HCT116 (cell line): ENCODE data around the gene AZGP1. TPM values are rescaled to one million over a fixed set of nuclear protein-coding genes. Genes with fewer than 3 reads are reported as not detected.

Experiments
- ATAC-seq: fragments of 200-7000 bp; cut with Tn5 transposase; 2 replicates; pipeline ENCODE4 v1.9.1; 2020; ENCODE audit warnings: mild to moderate bottlenecking, moderate library complexity
- BruUV-seq: library from RNA; stranded (reverse); fragments of 400-500 nt; replicated peaks from 2 replicates; lab custom pipeline; 2021; lab: Mats Ljungman, UMichigan
- CTCF ChIA-PET: fragments of 300-600 bp; sonication (Branson Sonifier 250); formaldehyde crosslinking; loops from one replicate; lab custom pipeline; 2021; ENCODE audit warnings: antibody characterized with exemption; lab: Charles Lee
- POLR2A ChIA-PET: fragments of 300-600, 350-600 bp; sonication (Branson Sonifier 250); formaldehyde crosslinking; loops from one replicate; lab custom pipeline; 2021; ENCODE audit warnings: antibody characterized with exemption; lab: Charles Lee
- RAD21 ChIA-PET, 2 experiments: fragments of 300-600 bp; sonication (Branson Sonifier 250); formaldehyde crosslinking; loops; one replicate each; lab custom pipeline; 2023; ENCODE audit warnings: low total read pairs in 2 of 2; ENCODE audit not compliant: uncharacterized antibody in 2 of 2, unreplicated experiment in 2 of 2, low non-redundant PET in 1 of 2; lab: Charles Lee
- DNase-seq: peaks from one replicate; pipeline ENCODE4 v3.0.0-alpha.2; 2010; ENCODE audit warnings: low read depth, low spot score
- H2AFZ ChIP-seq: fragments of 200-600 bp; shearing (Covaris generic), sonication (generic); 2 replicates; pipeline ENCODE4 v1.6.1; 2017; ENCODE audit warnings: low read depth, mixed run types, mixed read lengths, antibody characterized with exemption, low read length; ENCODE audit not compliant: poor library complexity, severe bottlenecking
- H3K27ac ChIP-seq: 2 replicates; pipeline ENCODE4 v1.5.1; 2012; ENCODE audit warnings: low read depth, low read length
- H3K27me3 ChIP-seq: fragments of 200-600 bp; sonication (generic); 2 replicates; pipeline ENCODE4 v1.6.1; 2016; ENCODE audit warnings: mixed run types, low read length, mixed read lengths; ENCODE audit not compliant: insufficient read depth
- H3K36me3 ChIP-seq, 2 experiments: fragments of 200-500 bp in 1 of 2; fragments of 200-600 bp in 1 of 2; sonication (Bioruptor generic) in 1 of 2; sonication (generic) in 1 of 2; 2 replicates each; pipeline versions ENCODE4 v1.5.1 to v1.6.1; 2014 to 2016; ENCODE audit warnings: low read length in 2 of 2, inconsistent platforms in 1 of 2, mixed read lengths in 1 of 2, mixed run types in 1 of 2; ENCODE audit not compliant: insufficient read depth in 2 of 2, control insufficient read depth in 1 of 2
- H3K4me1 ChIP-seq, 2 experiments: fragments of 200-600 bp in 1 of 2; sonication (generic) in 1 of 2; 2 replicates each; pipeline versions ENCODE4 v1.5.1 to v1.6.1; 2012 to 2017; ENCODE audit warnings: low read length in 2 of 2, inconsistent platforms in 1 of 2, mild to moderate bottlenecking in 1 of 2, mixed read lengths in 1 of 2, mixed run types in 1 of 2, moderate library complexity in 1 of 2; ENCODE audit not compliant: insufficient read depth in 2 of 2, control insufficient read depth in 1 of 2
- H3K4me2 ChIP-seq: fragments of 200-600 bp; sonication (generic); 2 replicates; pipeline ENCODE4 v1.6.1; 2017; ENCODE audit warnings: mixed run types, low read length, mixed read lengths
- H3K4me3 ChIP-seq, 2 experiments: fragments of 200-600 bp in 1 of 2; sonication (generic) in 1 of 2; replicated peaks in 1 of 2; 2 replicates each; pipeline ENCODE4 v1.5.1; 2011 to 2016; ENCODE audit warnings: low read length in 2 of 2, control low read depth in 1 of 2, low read depth in 1 of 2, mild to moderate bottlenecking in 1 of 2, mixed read lengths in 1 of 2, mixed run types in 1 of 2
- H3K79me2 ChIP-seq: fragments of 200-600 bp; sonication (generic); 2 replicates; pipeline ENCODE4 v1.6.1; 2017; ENCODE audit warnings: mild to moderate bottlenecking, mixed run types, low read length, moderate library complexity, mixed read lengths; ENCODE audit not compliant: insufficient read depth
- H3K9ac ChIP-seq: fragments of 200-600 bp; sonication (generic); 2 replicates; pipeline ENCODE4 v1.6.1; 2016; ENCODE audit warnings: low read length, mixed read lengths
- H3K9me2 ChIP-seq: fragments of 200-600 bp; sonication (generic), shearing (Covaris generic); 2 replicates; pipeline ENCODE4 v1.6.1; 2017; ENCODE audit warnings: mixed run types, mild to moderate bottlenecking, moderate library complexity; ENCODE audit not compliant: insufficient read depth
- H3K9me3 ChIP-seq, 2 experiments: fragments of 200-500 bp in 1 of 2; fragments of 200-600 bp in 1 of 2; sonication (Bioruptor generic) in 1 of 2; sonication (generic) in 1 of 2; 2 replicates each; pipeline ENCODE4 v1.6.1; 2014 to 2017; ENCODE audit warnings: low read length in 2 of 2, mixed read lengths in 2 of 2, inconsistent platforms in 1 of 2, low read depth in 1 of 2, mild to moderate bottlenecking in 1 of 2, mixed run types in 1 of 2, moderate library complexity in 1 of 2; ENCODE audit not compliant: control insufficient read depth in 1 of 2, insufficient read depth in 1 of 2
- H4K20me1 ChIP-seq: fragments of 200-600 bp; sonication (generic), shearing (Covaris generic); 2 replicates; pipeline ENCODE4 v1.6.1; 2017; ENCODE audit warnings: mixed run types, mild to moderate bottlenecking, moderate library complexity; ENCODE audit not compliant: insufficient read depth
- CBX3 ChIP-seq: IDR thresholded peaks from 2 replicates; pipeline ENCODE4 v1.6.1; 2012; ENCODE audit warnings: low read depth
- EGR1 ChIP-seq: IDR thresholded peaks from 2 replicates; pipeline ENCODE4 v1.6.1; 2012; ENCODE audit warnings: low read depth
- ELF1 ChIP-seq: IDR thresholded peaks from 2 replicates; pipeline ENCODE4 v1.6.1; 2012; ENCODE audit warnings: low read depth, borderline replicate concordance
- EZH2 ChIP-seq: fragments of 200-600 bp; sonication (generic); IDR thresholded peaks from 2 replicates; pipeline ENCODE4 v1.6.1; 2017; ENCODE audit warnings: antibody characterized with exemption, mixed run types
- POLR2AphosphoS5 ChIP-seq: IDR thresholded peaks from 2 replicates; pipeline ENCODE4 v1.6.1; 2011; ENCODE audit warnings: mild to moderate bottlenecking, low read depth, low read length, moderate library complexity
- SRF ChIP-seq: IDR thresholded peaks from 2 replicates; pipeline ENCODE4 v1.6.1; 2012; ENCODE audit warnings: low read depth
- YY1 ChIP-seq: IDR thresholded peaks from 2 replicates; pipeline ENCODE4 v1.6.1; 2011; ENCODE audit warnings: low read length, low read depth, moderate library complexity, mild to moderate bottlenecking; ENCODE audit not compliant: insufficient replicate concordance; ENCODE audit errors: extremely low read depth
- ZFX ChIP-seq: fragments of 450-650 bp; IDR thresholded peaks from 2 replicates; pipeline ENCODE4 v1.6.1; 2017
- intact Hi-C: fragments of 100-400 bp; cut with micrococcal nuclease; formaldehyde crosslinking; loops from 2 replicates; pipeline ENCODE4 v1.10.0; 2022
- total RNA-seq: library from RNA; stranded (reverse); gene quantifications from one replicate; pipeline ENCODE4 v1.2.1, GENCODE V29; 2021; ENCODE audit not compliant: unreplicated experiment
- TF ChIP-seq, protein P1 (sequence below): IDR thresholded peaks from 2 replicates; pipeline ENCODE4 v1.6.1; 2012
- TF ChIP-seq, protein P2 (sequence below): IDR thresholded peaks from 2 replicates; pipeline ENCODE4 v1.6.1; 2012; ENCODE audit warnings: low read depth

AZGP1 gene
- total RNA-seq, 1 experiment from 2014 or later: 1.1 TPM

DNA sequence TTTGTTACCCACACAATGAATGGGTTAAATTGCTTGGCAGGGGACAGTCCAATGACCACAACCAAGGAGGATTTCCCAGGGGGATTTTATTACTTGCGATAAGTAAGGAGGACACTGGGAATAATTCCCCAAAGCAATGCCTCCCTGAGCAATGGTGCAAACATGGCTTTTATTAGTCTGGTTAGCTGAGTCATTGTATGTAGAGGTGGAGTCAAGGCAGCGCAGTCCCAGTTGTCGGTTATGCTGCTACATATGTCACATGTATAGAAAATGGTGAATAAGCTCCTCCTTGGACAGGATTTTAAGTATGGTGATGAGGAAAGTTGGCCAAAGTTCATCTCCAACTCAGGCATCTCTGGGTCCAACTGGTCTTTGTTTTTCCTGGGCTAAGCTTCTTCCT, 52.6 kb downstream of the AZGP1 start:
- Histone ChIP-seq H3K9me2 (no peaks in the 10 kb centered on the region), H3K9ac (no peak overlapping the region), H3K4me3 (no peak overlapping the region), H2AFZ (no peak overlapping the region), H3K36me3 (no peaks in the 10 kb centered on the region), H3K4me1 (peaks cover 3 to 10% of the 10 kb centered on the region in 2 experiments), H3K27ac (no peak overlapping the region), H4K20me1 (no peaks in the 10 kb centered on the region), H3K9me3 (no peaks in the 10 kb centered on the region), H3K4me2 (no peak overlapping the region), H3K79me2 (peaks cover 24% of the 10 kb centered on the region), H3K27me3 (peaks cover 18% of the 10 kb centered on the region; the same call in 1 of the 2 replicates)
- ATAC-seq (no peak), DNase-seq (no peak)
- POLR2A ChIA-PET: no interaction called here
- CTCF ChIA-PET: no interaction called here
- intact Hi-C loops: no loop called here
- TF ChIP-seq ZFX (no peak), SRF (no peak), YY1 (no peak), EZH2 (no peak), POLR2AphosphoS5 (no peak), CBX3 (no peak), EGR1 (no peak), ELF1 (no peak)
- TF ChIP-seq, protein P1, sequence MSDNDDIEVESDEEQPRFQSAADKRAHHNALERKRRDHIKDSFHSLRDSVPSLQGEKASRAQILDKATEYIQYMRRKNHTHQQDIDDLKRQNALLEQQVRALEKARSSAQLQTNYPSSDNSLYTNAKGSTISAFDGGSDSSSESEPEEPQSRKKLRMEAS: no peak
- TF ChIP-seq, protein P2, sequence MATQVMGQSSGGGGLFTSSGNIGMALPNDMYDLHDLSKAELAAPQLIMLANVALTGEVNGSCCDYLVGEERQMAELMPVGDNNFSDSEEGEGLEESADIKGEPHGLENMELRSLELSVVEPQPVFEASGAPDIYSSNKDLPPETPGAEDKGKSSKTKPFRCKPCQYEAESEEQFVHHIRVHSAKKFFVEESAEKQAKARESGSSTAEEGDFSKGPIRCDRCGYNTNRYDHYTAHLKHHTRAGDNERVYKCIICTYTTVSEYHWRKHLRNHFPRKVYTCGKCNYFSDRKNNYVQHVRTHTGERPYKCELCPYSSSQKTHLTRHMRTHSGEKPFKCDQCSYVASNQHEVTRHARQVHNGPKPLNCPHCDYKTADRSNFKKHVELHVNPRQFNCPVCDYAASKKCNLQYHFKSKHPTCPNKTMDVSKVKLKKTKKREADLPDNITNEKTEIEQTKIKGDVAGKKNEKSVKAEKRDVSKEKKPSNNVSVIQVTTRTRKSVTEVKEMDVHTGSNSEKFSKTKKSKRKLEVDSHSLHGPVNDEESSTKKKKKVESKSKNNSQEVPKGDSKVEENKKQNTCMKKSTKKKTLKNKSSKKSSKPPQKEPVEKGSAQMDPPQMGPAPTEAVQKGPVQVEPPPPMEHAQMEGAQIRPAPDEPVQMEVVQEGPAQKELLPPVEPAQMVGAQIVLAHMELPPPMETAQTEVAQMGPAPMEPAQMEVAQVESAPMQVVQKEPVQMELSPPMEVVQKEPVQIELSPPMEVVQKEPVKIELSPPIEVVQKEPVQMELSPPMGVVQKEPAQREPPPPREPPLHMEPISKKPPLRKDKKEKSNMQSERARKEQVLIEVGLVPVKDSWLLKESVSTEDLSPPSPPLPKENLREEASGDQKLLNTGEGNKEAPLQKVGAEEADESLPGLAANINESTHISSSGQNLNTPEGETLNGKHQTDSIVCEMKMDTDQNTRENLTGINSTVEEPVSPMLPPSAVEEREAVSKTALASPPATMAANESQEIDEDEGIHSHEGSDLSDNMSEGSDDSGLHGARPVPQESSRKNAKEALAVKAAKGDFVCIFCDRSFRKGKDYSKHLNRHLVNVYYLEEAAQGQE: no peak
- BruUV-seq: no TSS peak
- RAD21 ChIA-PET: interaction anchor here in 1 of 2 experiments (0.6 kb wide), 1 partner anchor 179 kb away, joined by 3 read pairs; no protein-coding TSS in a partner anchor
